Pericardium fibroblast (primary cell): ENCODE measurements around the gene ASPSCR1. TPM values are rescaled to one million over a fixed set of nuclear protein-coding genes. Genes with fewer than 3 reads are reported as not detected.

Source experiments
- total RNA-seq: library from RNA; depleted of rRNA; stranded (reverse); fragments of >200 nt; gene quantifications from 2 replicates; pipeline ENCODE4 v1.2.3, GENCODE V29; 2015

Gene ASPSCR1, protein sequence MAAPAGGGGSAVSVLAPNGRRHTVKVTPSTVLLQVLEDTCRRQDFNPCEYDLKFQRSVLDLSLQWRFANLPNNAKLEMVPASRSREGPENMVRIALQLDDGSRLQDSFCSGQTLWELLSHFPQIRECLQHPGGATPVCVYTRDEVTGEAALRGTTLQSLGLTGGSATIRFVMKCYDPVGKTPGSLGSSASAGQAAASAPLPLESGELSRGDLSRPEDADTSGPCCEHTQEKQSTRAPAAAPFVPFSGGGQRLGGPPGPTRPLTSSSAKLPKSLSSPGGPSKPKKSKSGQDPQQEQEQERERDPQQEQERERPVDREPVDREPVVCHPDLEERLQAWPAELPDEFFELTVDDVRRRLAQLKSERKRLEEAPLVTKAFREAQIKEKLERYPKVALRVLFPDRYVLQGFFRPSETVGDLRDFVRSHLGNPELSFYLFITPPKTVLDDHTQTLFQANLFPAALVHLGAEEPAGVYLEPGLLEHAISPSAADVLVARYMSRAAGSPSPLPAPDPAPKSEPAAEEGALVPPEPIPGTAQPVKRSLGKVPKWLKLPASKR
- total RNA-seq = 13.2 and 15.6 TPM in 2 replicates

DNA sequence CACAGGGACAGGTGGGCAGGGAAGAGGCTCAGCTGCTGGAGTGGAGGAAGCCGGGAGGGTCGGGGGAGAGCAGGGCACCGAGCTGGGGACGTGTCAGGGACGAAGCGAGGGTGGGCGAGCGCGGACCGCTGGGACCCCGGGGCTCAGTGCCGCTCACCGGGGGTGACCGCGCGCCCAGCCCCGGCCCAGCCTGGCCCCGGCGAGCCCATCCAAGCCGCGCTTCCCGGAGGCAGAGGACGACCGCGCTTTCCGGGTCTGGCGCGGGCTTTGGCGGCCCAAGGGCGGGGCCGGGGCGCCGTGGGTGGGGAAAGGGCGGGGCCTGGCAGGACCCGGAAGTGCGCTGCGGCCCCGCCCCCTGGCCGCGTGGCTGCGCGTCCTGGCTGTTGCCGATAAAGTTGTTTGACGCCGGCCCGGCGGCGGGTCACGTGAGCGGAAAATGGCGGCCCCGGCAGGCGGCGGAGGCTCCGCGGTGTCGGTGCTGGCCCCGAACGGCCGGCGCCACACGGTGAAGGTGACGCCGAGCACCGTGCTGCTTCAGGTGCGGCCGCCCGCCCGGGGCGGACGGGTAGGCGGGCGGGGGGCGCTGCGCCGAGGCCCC, at the start of gene ASPSCR1:
TSS of gene ASPSCR1 (plus strand) at position 419 of the 598 bp plus-strand sequence. CDS start at position 437, 18 bp downstream.

DNA sequence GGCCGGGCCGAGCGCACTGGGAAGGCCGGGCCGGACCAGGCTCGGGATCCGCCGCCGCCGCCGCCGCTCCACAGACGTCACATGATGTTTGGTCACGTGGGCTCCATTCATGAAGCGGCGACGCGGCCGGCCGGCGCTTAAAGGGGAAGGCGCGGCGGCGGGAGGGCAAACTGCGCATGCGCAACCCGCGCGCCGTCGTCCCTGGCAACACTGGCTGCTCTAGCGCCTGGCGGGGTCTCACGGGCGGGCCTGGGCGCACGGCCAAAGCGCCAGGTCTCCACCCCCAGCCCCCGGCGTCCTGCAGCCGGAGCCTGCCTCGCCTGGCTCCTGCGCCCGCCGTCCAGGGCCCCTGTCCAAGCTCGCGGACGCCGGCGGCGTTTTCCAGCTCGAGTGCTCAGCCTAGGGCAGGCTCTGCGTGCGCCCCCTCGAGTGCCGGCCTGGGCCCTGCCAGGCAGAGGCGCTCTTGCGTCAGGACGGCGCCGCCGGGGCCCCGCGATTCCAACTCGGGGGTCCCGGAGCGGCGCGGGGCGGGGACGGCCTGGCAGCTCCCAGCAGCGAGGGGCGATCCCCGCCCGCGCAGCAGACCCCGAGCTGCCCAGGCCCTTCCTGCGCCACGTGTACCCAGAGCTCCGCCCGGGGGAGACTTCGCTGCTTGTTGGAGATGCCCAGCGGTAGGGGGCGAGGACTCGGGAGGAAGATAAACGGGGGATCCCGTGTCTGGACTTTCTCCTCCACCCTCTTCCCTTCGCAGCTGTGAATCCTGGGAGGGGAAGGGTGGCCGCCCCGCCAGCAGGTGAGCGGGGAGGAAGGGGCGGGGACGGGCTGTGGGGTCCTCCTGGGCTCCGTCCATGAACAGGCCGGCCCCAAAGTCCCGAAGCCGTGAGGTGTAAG, 49.5 kb upstream of the ASPSCR1 start, which contains the start of gene MAFG:
TSS of gene MAFG (minus strand) at position 83 of the 891 bp plus-strand sequence. CDS start 4,550 bp downstream, outside the sequence.

DNA sequence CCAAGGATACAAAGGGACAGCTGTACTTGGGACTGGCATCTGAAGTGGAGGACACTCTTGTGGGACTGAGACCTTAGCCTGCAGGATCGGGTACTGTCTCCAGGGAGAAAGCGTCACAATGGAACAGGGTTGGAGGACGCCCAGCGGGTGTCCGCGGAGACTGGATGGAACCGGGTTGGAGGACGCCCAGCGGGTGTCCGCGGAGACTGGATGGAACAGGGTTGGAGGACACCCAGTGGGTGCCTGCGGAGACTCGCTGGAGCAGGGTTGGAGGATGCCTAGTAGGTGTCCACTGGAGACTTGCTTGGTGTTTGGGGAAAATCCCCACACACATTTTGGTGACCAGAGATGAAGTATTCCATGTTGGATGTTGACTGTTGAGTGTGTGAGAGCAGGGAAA, 30.2 kb upstream of the ASPSCR1 start, which contains the start of gene MYADML2:
TSS of gene MYADML2 (minus strand) at position 45 of the 400 bp plus-strand sequence. CDS start 5,492 bp downstream, outside the sequence.

DNA sequence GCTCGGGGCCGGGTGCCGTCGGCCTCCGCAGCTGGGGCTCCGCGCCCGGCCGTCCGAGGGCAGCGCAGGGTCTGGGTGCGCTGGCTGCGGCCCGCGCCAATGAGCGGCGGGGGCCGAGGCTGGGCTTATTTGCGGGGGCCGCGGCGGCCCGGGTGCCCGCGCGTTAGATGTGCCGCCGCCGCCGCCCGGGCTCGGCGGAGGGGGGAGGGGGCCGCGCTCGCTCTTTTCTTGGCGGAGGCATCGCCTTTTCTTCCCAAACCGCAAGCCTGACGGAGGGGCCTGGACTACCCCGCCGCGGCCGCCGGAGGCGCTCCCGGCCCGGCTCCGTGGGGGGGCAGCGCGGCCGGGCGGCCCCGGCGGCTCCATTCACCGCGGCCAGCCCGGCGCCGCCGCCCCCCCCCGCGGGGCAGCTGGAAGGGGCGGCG, 16.3 kb upstream of the ASPSCR1 start, which contains the start of gene NOTUM:
TSS of gene NOTUM (minus strand) at position 101 of the 425 bp plus-strand sequence. CDS start 278 bp downstream, outside the sequence.

DNA sequence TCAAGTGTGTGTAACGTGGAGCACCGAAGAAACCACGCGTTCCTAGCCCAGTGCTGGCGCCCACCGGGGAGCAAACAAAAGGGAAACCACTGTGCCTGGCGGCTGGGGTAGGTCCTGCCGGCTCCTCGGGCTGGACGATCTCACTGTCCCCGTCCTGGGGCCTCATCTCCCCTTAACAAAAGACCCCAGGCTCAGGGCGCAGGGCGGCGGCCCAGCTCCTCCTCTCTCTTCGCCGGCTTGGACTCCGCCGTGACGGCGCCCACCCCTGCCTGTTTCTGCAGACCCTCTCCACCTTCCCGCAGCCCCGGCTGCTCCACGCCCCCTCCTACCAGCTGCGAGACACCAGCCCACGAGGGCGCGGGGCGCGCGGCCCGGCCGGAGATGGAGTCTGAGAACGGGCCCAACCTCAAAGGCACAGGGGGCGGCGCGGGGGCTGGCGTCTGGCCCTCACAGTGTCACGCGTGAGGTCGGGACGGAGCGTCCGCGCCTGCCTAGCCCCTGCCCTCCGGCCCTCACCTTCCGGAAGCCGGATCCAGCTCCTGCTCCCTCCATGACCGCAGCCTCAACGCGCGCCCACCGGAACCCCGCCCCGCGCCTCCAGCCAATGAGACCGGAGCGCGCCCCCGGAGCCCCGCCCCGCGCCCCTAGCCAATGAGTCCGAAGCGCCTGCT, 45.0 kb downstream of the ASPSCR1 start, which contains the start of gene CENPX:
TSS of gene CENPX (minus strand) at position 569 of the 671 bp plus-strand sequence. CDS start at position 552, 17 bp downstream.

DNA sequence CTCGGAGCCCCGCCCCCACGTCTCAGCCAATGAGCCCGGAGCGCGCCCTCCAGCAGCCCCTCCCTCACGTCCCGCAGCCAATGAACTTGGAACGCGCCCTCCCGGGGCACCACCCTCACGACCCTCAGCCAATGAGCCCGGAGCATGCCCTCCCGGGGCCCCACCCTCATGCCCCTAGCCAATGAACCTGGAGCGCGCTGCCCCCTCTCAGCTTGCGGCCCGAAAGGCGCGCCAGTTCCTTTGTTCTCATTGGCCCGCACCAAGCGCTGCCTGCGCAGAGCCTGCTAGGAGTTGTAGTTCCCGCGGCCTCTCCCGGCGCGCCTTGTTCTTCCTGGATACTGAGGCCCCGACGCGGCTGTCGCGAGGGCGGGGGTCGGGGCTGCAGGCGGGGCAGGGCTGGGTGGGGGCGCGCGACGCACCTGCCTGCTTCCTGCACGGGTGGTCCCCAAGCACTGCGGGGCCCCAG, 45.6 kb downstream of the ASPSCR1 start, which contains the start of gene LRRC45:
TSS of gene LRRC45 (plus strand) at position 325 of the 466 bp plus-strand sequence. CDS start 339 bp downstream, outside the sequence.

DNA sequence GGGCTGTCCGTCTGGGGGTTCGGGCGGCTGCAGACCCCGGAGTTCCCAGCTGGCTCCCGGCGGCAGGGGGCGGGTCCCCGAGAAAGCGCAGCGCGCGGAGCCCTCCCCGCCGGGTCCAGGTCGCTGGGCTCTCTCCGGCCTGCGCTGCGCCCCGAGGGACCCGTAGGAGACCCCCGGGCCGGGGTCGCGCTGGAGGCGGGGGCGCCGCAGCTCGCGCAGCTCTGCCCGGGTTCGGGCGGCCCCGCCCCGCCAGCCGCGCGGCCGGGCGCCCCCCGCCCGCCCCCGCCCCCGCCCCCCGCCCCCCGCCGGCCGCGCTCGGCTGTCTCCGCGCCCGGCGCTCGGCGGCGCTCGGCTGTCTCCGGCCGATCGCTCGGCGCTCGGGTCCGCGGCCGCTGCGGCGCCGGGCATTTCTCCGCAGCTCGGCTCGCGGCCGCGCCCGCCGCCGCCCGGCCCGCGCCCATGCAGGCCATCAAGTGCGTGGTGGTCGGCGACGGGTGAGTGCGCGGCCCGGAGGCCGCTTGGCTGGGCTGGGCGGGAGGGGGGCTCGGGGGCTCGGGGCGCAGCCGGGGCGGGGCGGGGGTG, 54.0 kb downstream of the ASPSCR1 start, which contains the start of gene RAC3:
TSS of gene RAC3 (plus strand) at position 376 of the 582 bp plus-strand sequence. CDS start at position 460, 84 bp downstream.

DNA sequence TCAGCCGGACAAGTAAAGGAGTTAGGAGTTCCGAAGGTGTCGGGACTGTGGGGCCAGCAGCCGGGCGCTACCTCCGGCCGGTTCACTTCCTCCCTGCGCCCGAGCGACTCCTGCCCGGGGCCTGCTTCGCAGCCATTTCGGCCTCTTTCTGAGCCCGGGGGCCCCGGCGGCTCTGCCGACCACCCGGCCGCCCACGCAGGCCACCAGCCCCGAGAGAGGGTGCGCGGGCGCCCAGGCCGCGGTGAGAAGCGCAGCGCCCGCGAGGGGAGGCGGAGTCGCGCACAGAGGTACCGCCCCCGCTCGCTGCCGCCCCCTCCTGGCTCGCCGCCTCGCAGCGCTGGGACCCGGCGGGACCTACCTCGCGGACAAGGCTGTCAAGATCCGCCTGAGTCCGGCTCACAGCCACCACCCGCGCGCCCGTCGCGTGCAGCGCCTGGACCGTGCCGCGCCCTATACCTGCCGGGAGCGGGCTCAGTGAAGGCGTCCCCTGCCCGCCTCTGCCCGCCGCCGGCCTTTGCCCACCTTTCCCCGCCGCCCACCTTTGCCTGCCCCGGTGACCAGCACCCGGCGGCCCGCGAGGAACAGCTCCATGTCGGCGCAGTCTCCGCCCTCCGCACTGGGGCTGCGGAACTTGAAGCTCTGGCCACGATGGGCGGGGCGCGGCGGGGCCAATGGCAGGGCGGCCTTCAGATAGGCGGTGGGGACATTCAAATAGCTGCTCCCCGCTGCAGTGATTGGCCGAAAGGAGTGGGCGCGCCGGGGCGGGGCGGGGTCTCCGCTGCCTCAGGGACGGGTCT, 59.9 kb downstream of the ASPSCR1 start, which contains the start of gene DCXR:
TSS of gene DCXR (minus strand) at position 606 of the 797 bp plus-strand sequence. CDS start at position 591, 15 bp downstream.

DNA sequence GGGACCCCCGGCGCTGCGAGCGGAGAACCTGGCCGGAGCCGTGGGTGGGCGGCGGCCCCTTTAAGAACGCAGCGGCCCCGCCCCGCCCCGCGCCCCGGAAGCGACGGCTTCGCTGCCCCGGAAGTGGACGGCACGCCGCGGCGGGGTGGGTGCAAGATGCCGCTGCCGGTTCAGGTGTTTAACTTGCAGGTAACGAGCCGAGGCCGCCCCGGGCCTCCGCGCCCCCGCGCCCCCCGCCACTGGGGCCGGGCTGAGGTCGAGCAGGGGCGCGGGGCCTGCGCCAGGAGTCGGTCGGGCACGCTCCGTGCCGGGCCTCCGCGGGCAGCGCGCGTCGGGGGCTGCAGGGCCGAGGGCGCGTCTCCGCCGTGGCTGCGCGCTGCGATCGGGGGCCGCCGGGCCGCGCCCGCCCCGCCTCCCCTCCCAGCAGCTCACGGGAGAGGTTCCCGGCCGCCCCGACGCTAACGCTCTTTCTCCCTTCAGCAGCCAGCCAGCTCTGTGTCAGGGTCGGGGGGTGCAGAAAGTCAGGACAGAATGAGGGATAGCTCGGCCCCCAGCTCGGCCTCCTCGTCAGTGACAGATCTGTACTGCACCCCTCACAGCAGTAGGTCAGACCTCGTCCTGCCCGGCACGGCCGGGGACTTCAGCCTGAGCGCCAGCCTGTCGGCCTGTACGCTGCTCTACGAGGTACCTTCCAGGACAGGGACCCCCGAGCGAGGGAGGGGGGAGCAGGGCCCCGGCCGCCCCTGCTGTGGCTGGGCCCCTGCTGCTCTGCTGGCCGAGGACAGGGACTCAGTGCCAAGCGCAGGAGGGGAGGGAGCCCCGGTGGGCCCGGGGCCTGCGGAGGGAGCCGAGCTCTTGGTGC, 74.6 kb downstream of the ASPSCR1 start, which contains the start of the genes GPS1 and RFNG:
TSS of gene GPS1 (plus strand) at position 123 of the 862 bp plus-strand sequence. CDS start at position 157, 34 bp downstream.
TSS of gene RFNG (minus strand) at position 36 of the 862 bp plus-strand sequence. CDS start 45 bp downstream, outside the sequence.

DNA sequence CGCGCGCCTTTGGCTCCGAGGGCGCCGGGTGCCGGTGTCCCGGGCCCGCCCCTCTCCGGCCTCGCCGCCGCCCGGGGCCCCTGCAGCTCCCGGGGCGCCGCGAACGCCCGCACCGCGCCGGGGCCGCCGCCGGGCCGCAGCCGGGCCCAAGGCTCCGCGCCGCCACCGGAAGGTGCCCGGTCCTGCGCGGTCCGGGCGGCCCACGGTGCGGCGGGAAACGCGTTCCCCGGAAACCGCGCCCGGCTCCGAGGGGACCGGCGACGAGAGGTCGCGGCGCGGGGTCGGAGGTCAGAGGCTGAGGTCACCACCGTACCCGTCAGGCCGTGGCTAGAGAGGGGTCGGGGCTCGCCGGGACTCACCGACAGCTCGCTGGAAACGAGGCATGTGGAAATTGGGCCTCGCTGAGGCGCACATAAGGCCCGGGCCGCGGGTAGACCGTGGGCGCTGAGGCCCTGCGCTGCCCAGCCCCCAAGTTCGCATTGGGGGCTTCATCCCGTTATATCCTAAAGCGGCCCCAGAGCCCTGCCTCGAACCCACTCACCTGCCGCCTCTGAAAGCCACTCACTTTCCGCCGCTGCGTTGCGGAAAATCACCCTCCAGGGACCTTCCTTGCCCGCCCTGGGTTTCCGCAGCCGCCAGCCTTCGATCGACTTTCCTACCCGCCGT, 88.3 kb downstream of the ASPSCR1 start, which contains the start of gene DUS1L:
TSS of gene DUS1L (minus strand) at position 167 of the 666 bp plus-strand sequence. CDS start 745 bp downstream, outside the sequence.

Other genes with a start within 250 kb of the ASPSCR1 start
- gene GCGR, start 173.5 kb upstream of the ASPSCR1 start, total RNA-seq = not detected in 2 replicates
- 131 and 142 TPM in 2 replicates for gene MCRIP1, start 144.3 kb upstream of the ASPSCR1 start, total RNA-seq
- not detected in 2 replicates for gene PPP1R27, start 142.6 kb upstream of the ASPSCR1 start, total RNA-seq
- gene P4HB, start 117.1 kb upstream of the ASPSCR1 start, total RNA-seq = 1,324 and 2,574 TPM in 2 replicates
- gene ARHGDIA, start 106.3 kb upstream of the ASPSCR1 start, total RNA-seq = 174 and 302 TPM in 2 replicates
- 83.6 and 98.5 TPM in 2 replicates for gene ALYREF, start 86.0 kb upstream of the ASPSCR1 start, total RNA-seq
- 192 and 206 TPM in 2 replicates for gene ANAPC11, start 85.9 kb upstream of the ASPSCR1 start, total RNA-seq
- 1.1 and 2.0 TPM in 2 replicates for gene NPB, start 75.4 kb upstream of the ASPSCR1 start, total RNA-seq
- gene PCYT2, start 66.2 kb upstream of the ASPSCR1 start, total RNA-seq = 61.2 and 85.8 TPM in 2 replicates
- 10.7 and 10.8 TPM in 2 replicates for gene SIRT7, start 59.5 kb upstream of the ASPSCR1 start, total RNA-seq
- 14.4 and 23.2 TPM in 2 replicates for gene MAFG, start 49.9 kb upstream of the ASPSCR1 start, total RNA-seq
- 121 and 144 TPM in 2 replicates for gene PYCR1, start 40.3 kb upstream of the ASPSCR1 start, total RNA-seq
- not detected in 2 replicates for gene MYADML2, start 30.4 kb upstream of the ASPSCR1 start, total RNA-seq
- gene NOTUM, start 16.4 kb upstream of the ASPSCR1 start, total RNA-seq = not detected in 2 replicates
- 44.6 and 69.1 TPM in 2 replicates for gene CENPX, start 45.2 kb downstream of the ASPSCR1 start, total RNA-seq
- gene LRRC45, start 45.7 kb downstream of the ASPSCR1 start, total RNA-seq = 14.4 and 15.6 TPM in 2 replicates
- 17.4 and 21.6 TPM in 2 replicates for gene RAC3, start 54.0 kb downstream of the ASPSCR1 start, total RNA-seq
- 91.7 and 113 TPM in 2 replicates for gene DCXR, start 60.1 kb downstream of the ASPSCR1 start, total RNA-seq
- gene RFNG, start 74.2 kb downstream of the ASPSCR1 start, total RNA-seq = 51.6 and 58.4 TPM in 2 replicates
- 78.2 and 81.1 TPM in 2 replicates for gene GPS1, start 74.3 kb downstream of the ASPSCR1 start, total RNA-seq
- gene DUS1L, start 88.2 kb downstream of the ASPSCR1 start, total RNA-seq = 30.2 and 57.8 TPM in 2 replicates
- 108 and 137 TPM in 2 replicates for gene FASN, start 120.6 kb downstream of the ASPSCR1 start, total RNA-seq
- gene CCDC57, start 235.2 kb downstream of the ASPSCR1 start, total RNA-seq = 7.6 and 9.7 TPM in 2 replicates